Fibroblast of gingiva (primary cell): ENCODE results near the gene IL24.
"Not testable (repeated sequence)": the region's sequence is repeated elsewhere in the genome, so short reads cannot be mapped to it uniquely, and the experiment has no call there.

ENCODE experiments used
- DNase-seq: peaks from one replicate; pipeline ENCODE4 v3.0.0-alpha.2; 2011; ENCODE audit warnings: low read depth

IL24 gene

DNA sequence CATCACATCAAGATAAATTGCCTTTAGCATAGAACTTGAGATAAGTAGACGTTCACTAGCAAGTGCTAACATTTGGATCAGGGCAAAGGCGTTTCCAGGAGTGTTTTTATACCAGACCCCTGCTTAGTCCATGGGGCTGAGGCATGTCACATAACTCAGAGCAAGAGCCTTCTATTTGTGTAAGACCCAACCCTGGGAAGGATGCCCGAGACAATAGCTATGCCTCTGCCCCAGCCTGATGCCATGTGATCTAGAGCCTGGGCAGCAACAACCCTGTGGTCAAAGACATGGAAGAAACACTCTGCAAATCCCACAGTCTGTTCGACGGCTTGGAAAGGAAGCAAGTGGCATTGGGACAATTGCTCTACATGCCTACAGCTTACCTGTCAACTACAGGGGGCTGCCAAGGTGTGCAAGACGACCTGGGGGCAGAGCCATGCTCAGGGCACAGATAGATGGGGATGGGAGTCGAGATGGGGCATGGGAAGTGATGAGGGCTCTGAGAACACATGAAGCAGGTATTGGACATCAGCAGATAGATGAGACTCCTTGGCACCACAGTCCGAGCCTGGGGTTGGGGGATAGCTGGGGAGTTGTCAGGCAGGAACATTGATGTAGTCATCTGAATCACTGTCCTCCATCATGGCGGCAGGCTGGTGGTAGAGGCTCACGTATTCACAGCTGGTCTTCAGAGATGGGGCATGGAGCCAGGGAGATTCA, 7.3 kb downstream of the IL24 start:
- no peak for DNase-seq

DNA sequence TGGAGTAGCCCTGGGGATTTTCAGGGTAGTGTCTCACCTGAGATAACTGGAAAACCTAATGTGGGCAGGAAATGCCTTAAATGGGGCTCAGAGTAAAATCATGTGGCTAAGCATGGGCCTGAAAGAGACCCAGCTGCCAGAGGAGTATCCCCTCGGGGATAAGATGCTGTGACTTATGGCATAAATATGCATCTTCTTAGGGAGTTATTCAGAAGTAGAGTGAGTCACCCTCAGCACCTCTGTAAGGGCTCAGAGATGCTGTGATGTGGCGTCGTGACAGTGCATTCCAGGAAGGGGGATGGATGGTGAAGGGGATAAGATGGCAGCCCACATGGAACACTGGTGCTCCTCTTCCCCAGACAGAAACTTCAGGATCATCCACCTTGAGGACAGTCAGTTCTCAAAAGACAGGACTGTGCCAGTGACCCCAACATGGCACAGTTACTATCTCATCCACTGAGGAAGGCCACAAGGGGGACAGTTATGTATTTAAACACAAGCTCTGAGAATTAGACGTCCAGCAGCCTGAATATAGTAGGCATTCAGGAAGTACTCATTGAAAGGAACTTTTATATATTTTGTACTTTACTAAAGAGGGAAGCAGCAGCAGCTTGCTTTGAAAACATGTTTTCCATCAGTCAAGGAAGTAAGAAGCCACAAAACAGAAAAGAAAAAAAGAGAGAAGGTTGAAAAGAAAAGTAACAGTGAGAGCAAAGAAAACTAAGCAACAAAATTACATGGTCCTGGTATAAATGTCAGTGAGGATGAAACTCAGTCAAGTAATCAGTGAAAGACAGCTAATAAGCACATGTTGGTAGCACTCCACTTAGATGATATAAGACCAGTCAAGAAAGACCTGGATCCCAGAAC, 8.3 kb downstream of the IL24 start:
- DNase-seq = peak; percentile 78

- no peak for DNase-seq
Measured at GRCh38 chr1:206907304-206907991, 10.2 kb downstream of the IL24 start.

GRCh38 chr1:206908038-206908437, 10.8 kb downstream of the IL24 start:
- no peak for DNase-seq

GRCh38 chr1:206909161-206909882, 12.1 kb downstream of the IL24 start:
- no peak for DNase-seq

GRCh38 chr1:206909883-206910318, 12.7 kb downstream of the IL24 start:
- no peak for DNase-seq

- peak; percentile 59 for DNase-seq
Measured at GRCh38 chr1:206911064-206911663, 13.9 kb downstream of the IL24 start.

GRCh38 chr1:206912445-206913095, 15.3 kb downstream of the IL24 start:
- DNase-seq = peak; percentile 63

- no peak for DNase-seq
Measured at GRCh38 chr1:206913766-206914537, 16.7 kb downstream of the IL24 start.

DNA sequence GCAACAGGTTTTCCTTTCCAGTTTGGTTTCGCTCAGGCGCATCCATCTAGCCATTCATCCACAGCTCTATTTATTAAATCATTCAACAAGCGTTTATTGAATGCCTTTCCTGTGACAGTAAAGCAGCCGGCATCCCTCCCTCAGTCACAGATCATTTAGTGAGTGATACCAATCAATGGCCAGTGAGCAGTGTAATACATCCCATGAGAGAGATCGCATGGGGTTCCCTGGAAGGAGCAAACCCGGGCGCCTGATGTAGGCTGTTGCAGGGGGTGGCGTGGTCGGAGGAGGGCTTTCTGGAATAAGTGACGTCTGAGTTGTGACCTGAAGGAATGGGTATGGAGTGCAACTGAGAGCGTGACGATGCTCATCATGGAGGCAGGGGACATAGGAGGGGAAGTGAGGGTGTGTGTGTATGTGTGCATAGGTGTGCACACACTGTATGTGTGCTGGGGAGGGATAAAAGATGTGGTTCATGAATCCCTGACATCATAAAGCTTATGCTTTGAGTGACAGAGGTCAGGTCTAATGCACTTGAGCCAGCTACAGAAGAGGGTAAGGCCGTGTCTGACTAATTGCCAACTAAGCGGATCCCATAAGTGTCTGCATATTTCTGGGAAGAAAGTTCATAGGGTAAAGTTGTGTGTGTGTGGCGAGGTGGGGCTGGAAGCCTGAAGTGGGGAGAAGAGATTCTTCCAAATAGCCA, 17.9 kb downstream of the IL24 start:
- no peak for DNase-seq

DNA sequence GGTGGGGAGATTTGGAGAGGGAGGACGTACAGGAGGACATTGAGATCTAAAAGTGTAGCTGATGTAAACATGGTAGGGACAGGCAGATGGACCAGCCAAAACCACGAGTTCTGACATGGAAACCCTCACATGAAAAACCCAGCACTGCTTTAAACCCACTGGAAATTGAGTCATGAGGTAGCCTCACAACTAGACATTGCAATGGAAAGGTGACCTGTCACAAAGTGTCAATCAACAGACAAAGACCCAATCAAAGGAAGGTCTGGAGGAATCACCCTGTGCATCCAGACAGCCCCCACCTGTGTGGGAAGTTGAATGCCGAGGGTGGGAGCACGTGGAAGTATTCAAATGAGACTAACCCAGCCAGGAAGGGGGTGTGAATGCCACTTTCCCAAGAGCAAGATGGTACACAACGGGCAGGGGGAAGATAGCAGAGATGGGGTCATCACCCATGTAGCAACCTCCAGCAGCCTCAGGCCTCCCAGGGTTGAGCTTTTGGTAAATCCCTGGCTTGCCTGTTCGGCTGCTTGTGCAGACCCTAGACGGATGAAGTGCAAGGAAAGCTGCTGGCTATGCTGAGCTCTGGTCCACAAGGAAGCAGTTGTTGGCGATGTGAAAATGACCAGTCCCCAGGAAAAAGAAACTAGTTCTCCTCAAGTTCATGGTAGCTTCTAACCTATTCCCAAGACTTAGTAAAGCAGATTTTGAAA, 18.9 kb downstream of the IL24 start:
- no peak for DNase-seq

DNA sequence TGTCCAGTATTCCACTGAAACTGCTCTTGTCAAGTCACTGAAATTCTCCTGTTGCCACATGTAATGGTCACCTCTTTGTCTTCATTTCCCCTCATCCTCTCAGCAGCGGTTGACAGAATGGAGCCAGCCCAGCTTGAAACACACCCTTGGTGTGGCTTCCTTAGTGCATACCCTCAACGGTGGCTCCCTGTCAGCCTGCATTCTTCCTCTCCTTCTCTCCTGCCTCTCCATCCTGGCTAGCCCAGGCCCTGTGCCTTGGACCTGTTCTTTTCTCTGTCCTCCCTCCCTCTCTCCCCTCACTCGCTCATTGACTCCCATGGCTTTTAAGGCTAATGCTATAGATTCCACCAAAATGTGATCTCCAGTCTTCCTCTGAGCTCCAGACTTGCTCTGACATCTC, 20.8 kb downstream of the IL24 start:
- DNase-seq = no peak

GRCh38 chr1:206921772-206922265, 24.6 kb downstream of the IL24 start, which contains the start of gene FCMR:
TSS of gene FCMR (minus strand) at chr1:206921941. CDS start at chr1:206921854, 87 bp downstream.
- no peak for DNase-seq

DNA sequence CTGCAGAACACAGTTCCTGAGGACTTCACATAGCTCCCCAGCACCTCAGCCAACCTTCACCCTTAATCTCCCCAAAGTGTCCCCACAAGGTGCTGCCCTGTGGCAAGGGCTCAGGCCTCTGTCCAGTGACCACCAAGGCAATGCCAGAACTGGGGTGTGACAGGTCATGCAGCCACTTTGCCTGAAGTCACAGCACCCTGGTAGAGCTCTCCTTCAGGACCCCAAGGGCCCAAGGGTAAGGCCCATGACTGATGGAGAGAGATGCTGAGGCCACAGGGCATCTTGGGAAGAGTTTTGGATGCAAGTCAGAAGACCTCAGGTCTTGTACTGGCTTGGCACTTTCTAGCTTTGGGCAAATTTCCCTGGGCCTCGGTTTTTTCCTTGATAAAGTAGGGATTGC, 25.3 kb downstream of the IL24 start:
- DNase-seq = no peak

- DNase-seq = no peak
Measured at GRCh38 chr1:206923009-206923960, 26.0 kb downstream of the IL24 start.

DNA sequence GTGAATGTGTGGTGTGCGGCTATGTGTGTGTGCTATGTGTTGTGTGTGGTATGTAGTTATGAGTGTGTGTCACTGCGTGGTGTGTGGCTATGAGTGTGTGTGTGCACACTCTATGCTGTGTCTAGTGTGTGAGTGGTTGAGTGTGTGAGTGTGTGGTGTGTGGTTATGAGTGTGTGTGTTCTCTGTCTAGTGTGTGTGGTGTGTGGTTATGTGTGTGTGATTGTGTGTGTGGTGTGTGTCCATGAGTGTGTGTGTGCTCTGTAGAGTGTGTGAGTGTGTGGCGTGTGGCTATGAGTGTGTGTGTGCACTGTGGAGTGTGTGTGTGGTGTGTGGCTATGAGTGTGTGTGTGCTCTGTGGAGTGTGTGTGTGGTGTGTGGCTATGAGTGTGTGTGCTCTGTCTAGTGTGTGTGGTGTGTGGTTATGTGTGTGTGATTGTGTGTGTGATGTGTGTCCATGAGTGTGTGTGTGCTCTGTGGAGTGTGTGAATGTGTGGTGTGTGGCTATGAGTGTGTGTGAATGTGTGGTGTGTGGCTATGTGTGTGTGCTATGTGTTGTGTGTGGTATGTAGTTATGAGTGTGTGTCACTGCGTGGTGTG, 26.8 kb downstream of the IL24 start:
- not testable (repeated sequence) for DNase-seq

DNA sequence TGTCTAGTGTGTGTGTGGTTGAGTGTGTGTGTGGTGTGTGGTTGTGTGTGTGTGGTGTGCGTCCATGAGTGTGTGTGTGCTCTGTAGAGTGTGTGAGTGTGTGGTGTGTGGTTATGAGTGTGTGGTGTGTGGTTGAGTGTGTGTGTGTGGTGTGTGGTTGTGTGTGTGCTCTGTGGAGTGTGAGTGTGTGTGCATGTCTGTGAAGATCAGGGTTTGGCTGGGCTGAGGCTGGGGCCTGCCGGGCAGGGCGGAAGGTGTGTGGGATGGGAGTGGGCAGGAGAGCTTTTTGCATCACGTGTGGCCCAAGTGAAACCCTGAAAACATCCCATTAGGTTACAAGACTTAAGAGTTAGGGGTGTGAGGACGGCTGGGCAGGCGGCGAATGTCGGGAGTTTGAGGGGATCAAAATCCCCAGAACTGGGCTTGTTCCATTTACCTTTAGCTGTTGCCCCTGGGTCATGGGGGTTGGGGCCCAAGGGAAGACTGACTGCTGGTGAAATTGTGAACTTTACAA, 27.4 kb downstream of the IL24 start:
- DNase-seq = no peak
